ENCODE data around the gene RBPJL.

GRCh38 chr20:45315672-45316071 is 9.0 kb downstream of the RBPJL start:
- TF ChIP-seq CTCF (IDR thresholded peaks at IDR 0.05; ENCODE audit: insufficient read depth, low read length, poor library complexity, severe bottlenecking): no peak
- TF ChIP-seq EZH2phosphoT487 (conservative IDR thresholded peaks at IDR 0.05; ENCODE audit: low read length): no peak
